ENCODE measurements around the gene KDM5D. TPM values are rescaled to one million over a fixed set of nuclear protein-coding genes. Genes with fewer than 3 reads are reported as not detected.

Gene KDM5D
- total RNA-seq, 1 donor from 2014 or later, result 32.7 TPM

DNA sequence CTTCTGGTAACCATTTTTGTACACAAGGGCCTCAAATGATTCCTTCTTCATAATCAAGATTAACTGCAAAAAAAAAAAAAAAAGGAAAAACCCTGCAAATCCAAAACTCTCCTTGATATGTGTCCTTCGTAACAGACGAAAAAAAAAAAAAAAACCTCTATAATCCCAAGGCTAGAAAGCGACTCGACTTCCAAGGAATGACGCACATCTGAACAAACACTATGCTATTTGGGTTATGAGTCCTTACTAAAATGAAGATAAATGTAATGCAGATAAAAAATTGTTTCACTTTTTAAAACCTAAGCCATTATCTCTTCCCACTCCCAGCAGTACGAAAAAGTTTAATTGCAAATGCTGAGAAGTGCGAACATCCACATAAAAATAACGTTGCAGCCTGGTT lies 1.2 kb downstream of the KDM5D start:
- peak overlapping the region; percentile 93 for H3K4me3 Mint-ChIP-seq (ENCODE audit: unreplicated experiment)
- Histone ChIP-seq H3K36me3 (ENCODE audit: insufficient read depth, low read length) (peaks cover 3% of the 10 kb centered on the region), H3K4me2 (ENCODE audit: low read length) (peak overlapping the region; percentile 86), H3K9me3 (ENCODE audit: insufficient read depth, low read depth, low read length) (no peaks in the 10 kb centered on the region), H2AFZ (ENCODE audit: low read depth, low read length) (no peak overlapping the region), H4K20me1 (ENCODE audit: insufficient read depth, low read length) (no peaks in the 10 kb centered on the region), H3K27ac (ENCODE audit: low read depth, low read length) (no peak overlapping the region), H3K9ac (ENCODE audit: low read length) (peak overlapping the region; percentile 93), H3K27me3 (ENCODE audit: insufficient read depth, low read length) (no peaks in the 10 kb centered on the region), H3K4me3 (ENCODE audit: insufficient read depth, low read depth, low read length) (peak overlapping the region; percentile 77), H3K79me2 (ENCODE audit: insufficient read depth, low read length) (peaks cover 10% of the 10 kb centered on the region), H3K4me1 (ENCODE audit: insufficient read depth, low read length) (no peaks in the 10 kb centered on the region)
- no peak for FAIRE-seq
- peaks cover 3% of the 10 kb centered on the region for H3K36me3 Mint-ChIP-seq (ENCODE audit: low read depth, unreplicated experiment)
- TF ChIP-seq EZH2 (IDR thresholded peaks at IDR 0.05; ENCODE audit: insufficient read depth, low read length), result no peak
- TF ChIP-seq, protein P1, sequence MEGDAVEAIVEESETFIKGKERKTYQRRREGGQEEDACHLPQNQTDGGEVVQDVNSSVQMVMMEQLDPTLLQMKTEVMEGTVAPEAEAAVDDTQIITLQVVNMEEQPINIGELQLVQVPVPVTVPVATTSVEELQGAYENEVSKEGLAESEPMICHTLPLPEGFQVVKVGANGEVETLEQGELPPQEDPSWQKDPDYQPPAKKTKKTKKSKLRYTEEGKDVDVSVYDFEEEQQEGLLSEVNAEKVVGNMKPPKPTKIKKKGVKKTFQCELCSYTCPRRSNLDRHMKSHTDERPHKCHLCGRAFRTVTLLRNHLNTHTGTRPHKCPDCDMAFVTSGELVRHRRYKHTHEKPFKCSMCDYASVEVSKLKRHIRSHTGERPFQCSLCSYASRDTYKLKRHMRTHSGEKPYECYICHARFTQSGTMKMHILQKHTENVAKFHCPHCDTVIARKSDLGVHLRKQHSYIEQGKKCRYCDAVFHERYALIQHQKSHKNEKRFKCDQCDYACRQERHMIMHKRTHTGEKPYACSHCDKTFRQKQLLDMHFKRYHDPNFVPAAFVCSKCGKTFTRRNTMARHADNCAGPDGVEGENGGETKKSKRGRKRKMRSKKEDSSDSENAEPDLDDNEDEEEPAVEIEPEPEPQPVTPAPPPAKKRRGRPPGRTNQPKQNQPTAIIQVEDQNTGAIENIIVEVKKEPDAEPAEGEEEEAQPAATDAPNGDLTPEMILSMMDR (IDR thresholded peaks at IDR 0.05; ENCODE audit: insufficient read depth, low read depth, low read length), result no peak
- no peaks in the 10 kb centered on the region for H3K27me3 Mint-ChIP-seq (ENCODE audit: low read depth, unreplicated experiment)
- no peak for DNase-seq (ENCODE audit: low read depth)
- H3K27ac Mint-ChIP-seq (ENCODE audit: unreplicated experiment), result no peak overlapping the region
- no peaks in the 10 kb centered on the region for H3K4me1 Mint-ChIP-seq (ENCODE audit: low read depth, unreplicated experiment)
- H3K9me3 Mint-ChIP-seq (ENCODE audit: unreplicated experiment), result no peaks in the 10 kb centered on the region

DNA sequence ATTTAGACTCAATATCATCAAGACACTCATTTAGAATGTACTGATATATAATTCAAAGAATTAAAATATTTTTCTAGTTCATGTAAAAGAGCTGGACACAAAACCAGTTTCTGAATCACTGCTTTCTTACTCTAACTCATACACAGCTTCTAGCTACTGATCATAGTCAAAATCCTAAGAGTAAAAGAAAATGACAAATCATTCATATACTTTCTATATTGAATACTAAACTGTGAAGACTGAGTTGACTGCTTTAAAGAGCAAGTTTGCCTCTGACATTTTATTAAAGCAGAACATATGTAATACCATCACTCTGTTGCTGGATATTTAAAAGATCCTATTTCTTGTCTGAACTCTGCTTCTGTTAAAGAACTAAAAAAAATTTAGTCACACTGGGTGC lies 2.4 kb downstream of the KDM5D start:
- Histone ChIP-seq H3K9me3 (ENCODE audit: insufficient read depth, low read depth, low read length) (no peaks in the 10 kb centered on the region), H3K9ac (ENCODE audit: low read length) (no peak overlapping the region), H4K20me1 (ENCODE audit: insufficient read depth, low read length) (no peaks in the 10 kb centered on the region), H3K27me3 (ENCODE audit: insufficient read depth, low read length) (no peaks in the 10 kb centered on the region), H3K27ac (ENCODE audit: low read depth, low read length) (no peak overlapping the region), H3K79me2 (ENCODE audit: insufficient read depth, low read length) (peaks cover 10% of the 10 kb centered on the region), H2AFZ (ENCODE audit: low read depth, low read length) (no peak overlapping the region), H3K4me3 (ENCODE audit: insufficient read depth, low read depth, low read length) (no peak overlapping the region), H3K4me2 (ENCODE audit: low read length) (no peak overlapping the region), H3K36me3 (ENCODE audit: insufficient read depth, low read length) (peaks cover 3% of the 10 kb centered on the region), H3K4me1 (ENCODE audit: insufficient read depth, low read length) (no peaks in the 10 kb centered on the region)
- Mint-ChIP-seq H3K36me3 (ENCODE audit: low read depth, unreplicated experiment) (peaks cover 3% of the 10 kb centered on the region), H3K9me3 (ENCODE audit: unreplicated experiment) (no peaks in the 10 kb centered on the region), H3K4me3 (ENCODE audit: unreplicated experiment) (peak overlapping the region; percentile 54), H3K27me3 (ENCODE audit: low read depth, unreplicated experiment) (no peaks in the 10 kb centered on the region), H3K4me1 (ENCODE audit: low read depth, unreplicated experiment) (no peaks in the 10 kb centered on the region), H3K27ac (ENCODE audit: unreplicated experiment) (no peak overlapping the region)
- no peak for TF ChIP-seq EZH2 (IDR thresholded peaks at IDR 0.05; ENCODE audit: insufficient read depth, low read length)
- TF ChIP-seq, protein P1 (IDR thresholded peaks at IDR 0.05; ENCODE audit: insufficient read depth, low read depth, low read length), result no peak
- DNase-seq (ENCODE audit: low read depth) (no peak), FAIRE-seq (no peak)

DNA sequence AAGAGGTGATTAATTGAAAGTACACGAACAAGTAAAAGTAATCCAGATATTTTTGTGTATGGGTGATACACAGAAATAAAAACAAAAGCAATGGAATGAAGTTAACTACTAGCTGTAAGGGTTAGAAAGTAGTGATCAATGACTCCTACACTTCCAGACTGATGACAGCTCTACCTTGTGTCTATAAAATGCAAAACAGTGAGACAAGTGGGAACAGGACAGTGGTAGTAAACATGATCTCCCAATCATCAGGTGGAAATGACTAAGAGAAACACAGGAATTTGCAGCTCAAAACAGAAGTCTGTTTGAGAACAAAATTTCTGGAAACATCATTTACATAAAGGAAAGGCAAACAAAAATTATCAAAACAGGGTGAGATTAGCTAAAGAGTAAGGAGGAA lies 10.1 kb downstream of the KDM5D start:
- Mint-ChIP-seq H3K9me3 (ENCODE audit: unreplicated experiment) (no peaks in the 10 kb centered on the region), H3K4me3 (ENCODE audit: unreplicated experiment) (no peak overlapping the region), H3K4me1 (ENCODE audit: low read depth, unreplicated experiment) (no peaks in the 10 kb centered on the region), H3K27ac (ENCODE audit: unreplicated experiment) (no peak overlapping the region), H3K36me3 (ENCODE audit: low read depth, unreplicated experiment) (peaks cover 4% of the 10 kb centered on the region), H3K27me3 (ENCODE audit: low read depth, unreplicated experiment) (no peaks in the 10 kb centered on the region)
- no peak overlapping the region for H3K9ac ChIP-seq (ENCODE audit: low read length)
- no peak overlapping the region for H3K27ac ChIP-seq (ENCODE audit: low read depth, low read length)
- no peak for FAIRE-seq
- no peaks in the 10 kb centered on the region for H3K9me3 ChIP-seq (ENCODE audit: insufficient read depth, low read depth, low read length)
- DNase-seq (ENCODE audit: low read depth), result no peak
- H4K20me1 ChIP-seq (ENCODE audit: insufficient read depth, low read length), result no peaks in the 10 kb centered on the region
- no peaks in the 10 kb centered on the region for H3K79me2 ChIP-seq (ENCODE audit: insufficient read depth, low read length)
- H3K4me1 ChIP-seq (ENCODE audit: insufficient read depth, low read length), result no peaks in the 10 kb centered on the region
- no peak overlapping the region for H3K4me3 ChIP-seq (ENCODE audit: insufficient read depth, low read depth, low read length)
- peaks cover 18% of the 10 kb centered on the region for H3K36me3 ChIP-seq (ENCODE audit: insufficient read depth, low read length)
- no peak overlapping the region for H2AFZ ChIP-seq (ENCODE audit: low read depth, low read length)
- H3K4me2 ChIP-seq (ENCODE audit: low read length), result no peak overlapping the region
- no peaks in the 10 kb centered on the region for H3K27me3 ChIP-seq (ENCODE audit: insufficient read depth, low read length)
- TF ChIP-seq EZH2 (IDR thresholded peaks at IDR 0.05; ENCODE audit: insufficient read depth, low read length), result no peak
- TF ChIP-seq, protein P1 (IDR thresholded peaks at IDR 0.05; ENCODE audit: insufficient read depth, low read depth, low read length), result no peak

Measured in astrocyte (in vitro differentiated cells and primary cell).